Measurements from ENCODE around the gene NAV3. TPM values are rescaled to one million over a fixed set of nuclear protein-coding genes. Genes with fewer than 3 reads are reported as not detected.

Gene NAV3
- total RNA-seq, 5 donors from 2014 or later (not counting 1 experiment from before 2014, with no cell fraction given) = 0.26 TPM; not detected in 4

- peaks cover 5 to 10% (median 8%) of the 10 kb centered on the region in 3 donors for H3K9me3 Mint-ChIP-seq
- H3K27ac Mint-ChIP-seq = no peak overlapping the region
- ATAC-seq (replicated peaks in 1 of 4) = no peak
- H3K36me3 ChIP-seq (ENCODE audit: control insufficient read depth in 2 of 2, extremely low read depth in 1 of 2, insufficient read depth in 1 of 2, low read length in 1 of 2) = no peaks in the 10 kb centered on the region
- H3K27me3 Mint-ChIP-seq = no peaks in the 10 kb centered on the region
- no peaks in the 10 kb centered on the region for H3K9me3 ChIP-seq
- no peaks in the 10 kb centered on the region for H3K4me1 Mint-ChIP-seq
- CTCF ChIA-PET = no interaction called here
- POLR2A ChIA-PET = interaction anchor here in 1 of 2 donors (0.6 kb wide), 1 partner anchor 111 kb away, joined by 5 read pairs; no protein-coding TSS in a partner anchor
- H3K36me3 Mint-ChIP-seq = no peaks in the 10 kb centered on the region
- no peak overlapping the region for H3K27ac ChIP-seq (ENCODE audit: low read length)
- no peak for DNase-seq
- H3K4me1 ChIP-seq (ENCODE audit: control insufficient read depth in 1 of 2, extremely low read depth in 1 of 2, insufficient read depth in 2 of 2, low read length in 2 of 2) = no peaks in the 10 kb centered on the region
- no peaks in the 10 kb centered on the region for H3K27me3 ChIP-seq (replicated peaks in 1 of 2; ENCODE audit: control insufficient read depth in 2 of 2, extremely low read depth in 1 of 2, insufficient read depth in 2 of 2, low read length in 1 of 2)
- no peak overlapping the region for H3K4me3 Mint-ChIP-seq
- H3K4me3 ChIP-seq (ENCODE audit: control insufficient read depth in 1 of 2, extremely low read depth in 1 of 2, low read length in 1 of 2) = no peak overlapping the region
Observed at GRCh38 chr12:77835969-77836368, 5.3 kb downstream of the NAV3 start.

GRCh38 chr12:77837876-77838291, 7.2 kb downstream of the NAV3 start:
- H3K9me3 ChIP-seq = no peaks in the 10 kb centered on the region
- ChIA-PET POLR2A (no interaction called here), CTCF (no interaction called here)
- H3K36me3 ChIP-seq (ENCODE audit: control insufficient read depth in 2 of 2, extremely low read depth in 1 of 2, insufficient read depth in 1 of 2, low read length in 1 of 2) = no peaks in the 10 kb centered on the region
- no peak overlapping the region for H3K4me3 ChIP-seq (ENCODE audit: control insufficient read depth in 1 of 2, extremely low read depth in 1 of 2, low read length in 1 of 2)
- DNase-seq (no peak), ATAC-seq (replicated peaks in 1 of 4) (no peak)
- H3K27ac Mint-ChIP-seq = no peak overlapping the region
- WGBS (ENCODE audit: insufficient coverage) = no CpG with 5 or more reads among the region's 3 CpGs
- no peaks in the 10 kb centered on the region for H3K36me3 Mint-ChIP-seq
- no peaks in the 10 kb centered on the region for H3K27me3 Mint-ChIP-seq
- H3K27me3 ChIP-seq (replicated peaks in 1 of 2; ENCODE audit: control insufficient read depth in 2 of 2, extremely low read depth in 1 of 2, insufficient read depth in 2 of 2, low read length in 1 of 2) = no peaks in the 10 kb centered on the region
- no peak overlapping the region for H3K27ac ChIP-seq (ENCODE audit: low read length)
- peaks cover 8 to 9% (median 8%) of the 10 kb centered on the region in 3 donors for H3K9me3 Mint-ChIP-seq
- no peaks in the 10 kb centered on the region for H3K4me1 Mint-ChIP-seq
- H3K4me1 ChIP-seq (ENCODE audit: control insufficient read depth in 1 of 2, extremely low read depth in 1 of 2, insufficient read depth in 2 of 2, low read length in 2 of 2) = no peaks in the 10 kb centered on the region
- H3K4me3 Mint-ChIP-seq = no peak overlapping the region

- H3K9me3 ChIP-seq = no peaks in the 10 kb centered on the region
- no peak overlapping the region for H3K4me3 ChIP-seq (ENCODE audit: control insufficient read depth in 1 of 2, extremely low read depth in 1 of 2, low read length in 1 of 2)
- no peaks in the 10 kb centered on the region for H3K36me3 ChIP-seq (ENCODE audit: control insufficient read depth in 2 of 2, extremely low read depth in 1 of 2, insufficient read depth in 1 of 2, low read length in 1 of 2)
- no peaks in the 10 kb centered on the region for H3K4me1 Mint-ChIP-seq
- no peaks in the 10 kb centered on the region for H3K27me3 ChIP-seq (replicated peaks in 1 of 2; ENCODE audit: control insufficient read depth in 2 of 2, extremely low read depth in 1 of 2, insufficient read depth in 2 of 2, low read length in 1 of 2)
- ChIA-PET CTCF (no interaction called here), POLR2A (no interaction called here)
- no peaks in the 10 kb centered on the region for H3K36me3 Mint-ChIP-seq
- H3K27ac ChIP-seq (ENCODE audit: low read length) = no peak overlapping the region
- no peak overlapping the region for H3K4me3 Mint-ChIP-seq
- no peak for DNase-seq
- no peak overlapping the region for H3K27ac Mint-ChIP-seq
- no peak for ATAC-seq (replicated peaks in 1 of 4)
- no peaks in the 10 kb centered on the region for H3K27me3 Mint-ChIP-seq
- peaks cover 4 to 11% (median 7%) of the 10 kb centered on the region in 3 donors for H3K9me3 Mint-ChIP-seq
- H3K4me1 ChIP-seq (ENCODE audit: control insufficient read depth in 1 of 2, extremely low read depth in 1 of 2, insufficient read depth in 2 of 2, low read length in 2 of 2) = no peaks in the 10 kb centered on the region
Observed at GRCh38 chr12:77841521-77841920, 10.8 kb downstream of the NAV3 start.

GRCh38 chr12:77842430-77842829, 11.7 kb downstream of the NAV3 start:
- no peaks in the 10 kb centered on the region for H3K36me3 ChIP-seq (ENCODE audit: control insufficient read depth in 2 of 2, extremely low read depth in 1 of 2, insufficient read depth in 1 of 2, low read length in 1 of 2)
- no peak overlapping the region for H3K27ac ChIP-seq (ENCODE audit: low read length)
- no peak for DNase-seq
- ChIA-PET CTCF (interaction anchor here in 1 of 2 donors (0.7 kb wide), 1 partner anchor 22 kb away, joined by 3 read pairs; no protein-coding TSS in a partner anchor), POLR2A (no interaction called here)
- Mint-ChIP-seq H3K4me1 (no peaks in the 10 kb centered on the region), H3K4me3 (no peak overlapping the region), H3K27ac (no peak overlapping the region), H3K36me3 (no peaks in the 10 kb centered on the region), H3K9me3 (peaks cover 4 to 16% (median 11%) of the 10 kb centered on the region in 3 donors), H3K27me3 (no peaks in the 10 kb centered on the region)
- no peak overlapping the region for H3K4me3 ChIP-seq (ENCODE audit: control insufficient read depth in 1 of 2, extremely low read depth in 1 of 2, low read length in 1 of 2)
- H3K4me1 ChIP-seq (ENCODE audit: control insufficient read depth in 1 of 2, extremely low read depth in 1 of 2, insufficient read depth in 2 of 2, low read length in 2 of 2) = no peaks in the 10 kb centered on the region
- H3K9me3 ChIP-seq = no peaks in the 10 kb centered on the region
- 78% methylated on average over 3 of the region's 5 CpGs for WGBS (ENCODE audit: insufficient coverage)
- ATAC-seq (replicated peaks in 1 of 4) = no peak
- no peaks in the 10 kb centered on the region for H3K27me3 ChIP-seq (replicated peaks in 1 of 2; ENCODE audit: control insufficient read depth in 2 of 2, extremely low read depth in 1 of 2, insufficient read depth in 2 of 2, low read length in 1 of 2)

- Histone ChIP-seq H3K4me1 (ENCODE audit: control insufficient read depth in 1 of 2, extremely low read depth in 1 of 2, insufficient read depth in 2 of 2, low read length in 2 of 2) (no peaks in the 10 kb centered on the region), H3K27me3 (replicated peaks in 1 of 2; ENCODE audit: control insufficient read depth in 2 of 2, extremely low read depth in 1 of 2, insufficient read depth in 2 of 2, low read length in 1 of 2) (no peaks in the 10 kb centered on the region), H3K9me3 (no peaks in the 10 kb centered on the region), H3K36me3 (ENCODE audit: control insufficient read depth in 2 of 2, extremely low read depth in 1 of 2, insufficient read depth in 1 of 2, low read length in 1 of 2) (no peaks in the 10 kb centered on the region), H3K27ac (ENCODE audit: low read length) (no peak overlapping the region), H3K4me3 (ENCODE audit: control insufficient read depth in 1 of 2, extremely low read depth in 1 of 2, low read length in 1 of 2) (no peak overlapping the region)
- Mint-ChIP-seq H3K27me3 (no peaks in the 10 kb centered on the region), H3K9me3 (peaks cover 4 to 19% (median 8%) of the 10 kb centered on the region in 3 donors), H3K4me1 (no peaks in the 10 kb centered on the region), H3K4me3 (no peak overlapping the region), H3K27ac (no peak overlapping the region), H3K36me3 (no peaks in the 10 kb centered on the region)
- 40% methylated on average over 1 of the region's 4 CpGs for WGBS (ENCODE audit: insufficient coverage)
- ATAC-seq (replicated peaks in 1 of 4) (no peak), DNase-seq (no peak)
- POLR2A ChIA-PET = no interaction called here
- CTCF ChIA-PET = no interaction called here
Observed at GRCh38 chr12:77845831-77846230, 15.1 kb downstream of the NAV3 start.

- CTCF ChIA-PET = no interaction called here
- Histone ChIP-seq H3K27ac (ENCODE audit: low read length) (no peak overlapping the region), H3K27me3 (replicated peaks in 1 of 2; ENCODE audit: control insufficient read depth in 2 of 2, extremely low read depth in 1 of 2, insufficient read depth in 2 of 2, low read length in 1 of 2) (no peaks in the 10 kb centered on the region), H3K9me3 (no peaks in the 10 kb centered on the region), H3K4me1 (ENCODE audit: control insufficient read depth in 1 of 2, extremely low read depth in 1 of 2, insufficient read depth in 2 of 2, low read length in 2 of 2) (no peaks in the 10 kb centered on the region), H3K36me3 (ENCODE audit: control insufficient read depth in 2 of 2, extremely low read depth in 1 of 2, insufficient read depth in 1 of 2, low read length in 1 of 2) (no peaks in the 10 kb centered on the region), H3K4me3 (ENCODE audit: control insufficient read depth in 1 of 2, extremely low read depth in 1 of 2, low read length in 1 of 2) (no peak overlapping the region)
- H3K36me3 Mint-ChIP-seq = no peaks in the 10 kb centered on the region
- no peak for ATAC-seq (replicated peaks in 1 of 4)
- no peak overlapping the region for H3K27ac Mint-ChIP-seq
- no peaks in the 10 kb centered on the region for H3K27me3 Mint-ChIP-seq
- H3K4me1 Mint-ChIP-seq = no peaks in the 10 kb centered on the region
- H3K9me3 Mint-ChIP-seq = peaks cover 3 to 15% (median 4%) of the 10 kb centered on the region in 3 donors
- WGBS (ENCODE audit: insufficient coverage) = no CpG with 5 or more reads among the region's 2 CpGs
- POLR2A ChIA-PET = no interaction called here
- DNase-seq = no peak
- no peak overlapping the region for H3K4me3 Mint-ChIP-seq
Observed at GRCh38 chr12:77847060-77847541, 16.4 kb downstream of the NAV3 start.
